Measurements from ENCODE around the gene MTERF4. TPM values are rescaled to one million over a fixed set of nuclear protein-coding genes. Genes with fewer than 3 reads are reported as not detected.

MTERF4 gene
- total and polyA plus RNA-seq, 2 of the 4 experiments (the other 2 are of a cell fraction): 26.6 to 33.3 TPM

DNA sequence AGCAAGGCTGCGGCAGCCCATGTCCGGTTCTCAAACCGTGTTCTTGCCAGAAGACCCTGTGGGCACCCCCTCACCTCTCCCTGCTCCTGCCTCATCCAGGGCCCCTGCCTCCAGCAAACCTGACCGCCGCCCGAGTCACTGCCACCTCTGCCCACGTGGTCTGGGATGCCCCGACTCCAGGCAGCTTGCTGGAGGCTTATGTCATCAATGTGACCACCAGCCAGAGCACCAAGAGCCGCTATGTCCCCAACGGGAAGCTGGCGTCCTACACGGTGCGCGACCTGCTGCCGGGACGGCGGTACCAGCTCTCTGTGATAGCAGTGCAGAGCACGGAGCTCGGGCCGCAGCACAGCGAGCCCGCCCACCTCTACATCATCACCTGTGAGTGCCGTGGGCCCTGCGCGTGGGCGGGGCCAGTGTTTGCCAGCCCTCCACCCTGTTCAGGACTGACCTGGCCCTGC lies 32.2 kb downstream of the MTERF4 start:
- Histone ChIP-seq H2BK20ac (ENCODE audit: low read depth, low read length) (no peak overlapping the region), H3K14ac (replicated peaks; ENCODE audit: low read depth, low read length) (no peak overlapping the region), H3K18ac (ENCODE audit: low read depth, low read length) (no peak overlapping the region), H3K27me3 (ENCODE audit: control insufficient read depth, insufficient read depth, low read length) (no peaks in the 10 kb centered on the region), H2BK120ac (ENCODE audit: low read depth, low read length) (no peak overlapping the region), H2AFZ (replicated peaks; ENCODE audit: low read length, poor library complexity) (no peak overlapping the region), H3K4me3 (ENCODE audit: insufficient read depth, low read depth, low read length) (no peak overlapping the region), H2AK5ac (ENCODE audit: low read depth, low read length) (no peak overlapping the region), H3K4me2 (ENCODE audit: low read depth, low read length) (no peak overlapping the region), H4K91ac (ENCODE audit: insufficient read depth, low read depth, low read length) (no peak overlapping the region), H3K9ac (ENCODE audit: low read depth, low read length) (no peak overlapping the region), H3K23ac (ENCODE audit: low read depth, low read length) (no peak overlapping the region), H3K9me1 (ENCODE audit: insufficient read depth, low read length) (no peaks in the 10 kb centered on the region), H2AK9ac (replicated peaks; ENCODE audit: low read depth, low read length, poor library complexity) (no peak overlapping the region), H3K36me3 (ENCODE audit: control insufficient read depth, insufficient read depth, low read length) (peaks cover 47% of the 10 kb centered on the region; the same call in 1 of the 2 replicates), H2BK15ac (ENCODE audit: low read depth, low read length) (no peak overlapping the region), H3K4ac (ENCODE audit: low read depth, low read length) (no peak overlapping the region), H3K79me1 (ENCODE audit: low read depth in 1 of 2, low read length in 2 of 2) (no peaks in the 10 kb centered on the region), H3K9me3 (ENCODE audit: control insufficient read depth, insufficient read depth, low read length) (no peaks in the 10 kb centered on the region), H3K27ac (ENCODE audit: insufficient read depth, low read length) (no peak overlapping the region), H3K4me1 (ENCODE audit: control insufficient read depth, insufficient read depth, low read length) (no peaks in the 10 kb centered on the region), H4K8ac (ENCODE audit: low read depth in 2 of 2, low read length in 2 of 2) (no peak overlapping the region), H4K5ac (ENCODE audit: low read depth, low read length) (no peak overlapping the region), H4K20me1 (ENCODE audit: insufficient read depth, low read length) (no peaks in the 10 kb centered on the region), H3K56ac (ENCODE audit: extremely low read depth, insufficient read depth, low read length) (no peak overlapping the region), H2BK5ac (ENCODE audit: low read depth, low read length, poor library complexity, severe bottlenecking) (no peak overlapping the region)
- no peak for TF ChIP-seq RCOR1 (IDR thresholded peaks at IDR 0.05; ENCODE audit: insufficient replicate concordance, low read length)
- TF ChIP-seq RFX5 (IDR thresholded peaks at IDR 0.05; ENCODE audit: low read depth, low read length): no peak
- no peak for TF ChIP-seq MAFK (IDR thresholded peaks at IDR 0.05; ENCODE audit: low read depth, low read length)
- TF ChIP-seq, protein P1, sequence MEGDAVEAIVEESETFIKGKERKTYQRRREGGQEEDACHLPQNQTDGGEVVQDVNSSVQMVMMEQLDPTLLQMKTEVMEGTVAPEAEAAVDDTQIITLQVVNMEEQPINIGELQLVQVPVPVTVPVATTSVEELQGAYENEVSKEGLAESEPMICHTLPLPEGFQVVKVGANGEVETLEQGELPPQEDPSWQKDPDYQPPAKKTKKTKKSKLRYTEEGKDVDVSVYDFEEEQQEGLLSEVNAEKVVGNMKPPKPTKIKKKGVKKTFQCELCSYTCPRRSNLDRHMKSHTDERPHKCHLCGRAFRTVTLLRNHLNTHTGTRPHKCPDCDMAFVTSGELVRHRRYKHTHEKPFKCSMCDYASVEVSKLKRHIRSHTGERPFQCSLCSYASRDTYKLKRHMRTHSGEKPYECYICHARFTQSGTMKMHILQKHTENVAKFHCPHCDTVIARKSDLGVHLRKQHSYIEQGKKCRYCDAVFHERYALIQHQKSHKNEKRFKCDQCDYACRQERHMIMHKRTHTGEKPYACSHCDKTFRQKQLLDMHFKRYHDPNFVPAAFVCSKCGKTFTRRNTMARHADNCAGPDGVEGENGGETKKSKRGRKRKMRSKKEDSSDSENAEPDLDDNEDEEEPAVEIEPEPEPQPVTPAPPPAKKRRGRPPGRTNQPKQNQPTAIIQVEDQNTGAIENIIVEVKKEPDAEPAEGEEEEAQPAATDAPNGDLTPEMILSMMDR (conservative IDR thresholded peaks at IDR 0.05; ENCODE audit: low read depth, low read length): no peak
- no peak for TF ChIP-seq CEBPB (IDR thresholded peaks at IDR 0.05; ENCODE audit: low read depth, low read length)
- no peak for TF ChIP-seq BHLHE40 (IDR thresholded peaks at IDR 0.05; ENCODE audit: low read depth, low read length)
- TF ChIP-seq MXI1 (IDR thresholded peaks at IDR 0.05; ENCODE audit: borderline replicate concordance, low read depth, low read length): no peak
- no peak for TF ChIP-seq RAD21 (IDR thresholded peaks at IDR 0.05; ENCODE audit: low read length)
- TF ChIP-seq SMC3 (IDR thresholded peaks at IDR 0.05; ENCODE audit: low read depth, low read length): no peak
- TF ChIP-seq NFE2L2 (IDR thresholded peaks at IDR 0.05; ENCODE audit: low read depth, low read length): no peak
- no peak for TF ChIP-seq MAZ (IDR thresholded peaks at IDR 0.05; ENCODE audit: borderline replicate concordance, low read depth, low read length)
- TF ChIP-seq FOS (IDR thresholded peaks at IDR 0.05; ENCODE audit: low read depth, low read length): no peak
- TF ChIP-seq CHD1 (IDR thresholded peaks at IDR 0.05; ENCODE audit: low read depth, low read length): no peak
- no peak for TF ChIP-seq POLR2A (IDR thresholded peaks at IDR 0.05; ENCODE audit: low read depth, low read length)
- TF ChIP-seq, protein P2, sequence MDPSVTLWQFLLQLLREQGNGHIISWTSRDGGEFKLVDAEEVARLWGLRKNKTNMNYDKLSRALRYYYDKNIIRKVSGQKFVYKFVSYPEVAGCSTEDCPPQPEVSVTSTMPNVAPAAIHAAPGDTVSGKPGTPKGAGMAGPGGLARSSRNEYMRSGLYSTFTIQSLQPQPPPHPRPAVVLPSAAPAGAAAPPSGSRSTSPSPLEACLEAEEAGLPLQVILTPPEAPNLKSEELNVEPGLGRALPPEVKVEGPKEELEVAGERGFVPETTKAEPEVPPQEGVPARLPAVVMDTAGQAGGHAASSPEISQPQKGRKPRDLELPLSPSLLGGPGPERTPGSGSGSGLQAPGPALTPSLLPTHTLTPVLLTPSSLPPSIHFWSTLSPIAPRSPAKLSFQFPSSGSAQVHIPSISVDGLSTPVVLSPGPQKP (IDR thresholded peaks at IDR 0.05; ENCODE audit: borderline replicate concordance, low read depth, low read length): no peak
- TF ChIP-seq, protein P3, sequence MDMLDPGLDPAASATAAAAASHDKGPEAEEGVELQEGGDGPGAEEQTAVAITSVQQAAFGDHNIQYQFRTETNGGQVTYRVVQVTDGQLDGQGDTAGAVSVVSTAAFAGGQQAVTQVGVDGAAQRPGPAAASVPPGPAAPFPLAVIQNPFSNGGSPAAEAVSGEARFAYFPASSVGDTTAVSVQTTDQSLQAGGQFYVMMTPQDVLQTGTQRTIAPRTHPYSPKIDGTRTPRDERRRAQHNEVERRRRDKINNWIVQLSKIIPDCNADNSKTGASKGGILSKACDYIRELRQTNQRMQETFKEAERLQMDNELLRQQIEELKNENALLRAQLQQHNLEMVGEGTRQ (IDR thresholded peaks at IDR 0.05; ENCODE audit: low read depth, low read length): no peak; the same call in 1 of the 2 replicates
- no peak for ATAC-seq (ENCODE audit: low read depth)
- dilution Hi-C loops (cut with HindIII; ENCODE audit: low sequenced_read_pairs, unreplicated experiment) (no loop called here), intact Hi-C loops (cut with micrococcal nuclease) (no loop called here), in situ Hi-C loops (cut with MboI; ENCODE audit: low sequenced_read_pairs) (loop anchor here (10.0 kb wide), 1 partner anchor 215 kb away; no protein-coding TSS in a partner anchor)
- no peak for DNase-seq
- ChIA-PET POLR2A (ENCODE audit: unreplicated experiment) (no interaction called here), CTCF (no interaction called here)
- 78% methylated on average over 5 of the region's 26 CpGs; no CpG with 5 or more reads in 1 of the 2 experiments for WGBS, 2 experiments (ENCODE audit: extremely low coverage in 2 of 2, insufficient read length in 1 of 2)
- BruUV-seq (replicated peaks): no TSS peak

Data from IMR-90 (cell line).